Measurements from ENCODE around the gene CMKLR1. TPM values are rescaled to one million over a fixed set of nuclear protein-coding genes. Genes with fewer than 3 reads are reported as not detected.

Gene CMKLR1
- polyA plus RNA-seq, 1 experiment, result 0.10 TPM

DNA sequence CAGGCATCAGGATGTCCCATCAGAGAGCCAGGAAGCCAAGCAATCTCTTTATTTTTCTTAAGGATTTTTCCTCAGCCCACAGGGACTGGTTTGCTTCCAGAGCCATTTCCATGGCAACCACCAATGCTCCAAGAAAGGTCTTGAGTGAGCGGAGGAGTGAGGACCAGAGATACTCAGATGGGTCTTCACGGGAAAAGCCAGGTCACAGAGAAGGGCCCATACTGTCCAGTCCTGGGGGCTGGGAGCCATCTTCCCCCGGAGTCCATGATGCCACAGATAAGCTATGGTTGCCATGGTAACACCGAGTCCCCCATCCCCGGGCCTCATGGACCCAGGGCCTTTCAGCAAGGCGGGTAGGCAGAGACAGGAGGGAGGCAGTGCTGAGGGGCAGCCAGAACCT, 28.6 kb downstream of the CMKLR1 start:
- Histone ChIP-seq H3K27me3 (ENCODE audit: control insufficient read depth, insufficient read depth, low read length) (peaks cover 2% of the 10 kb centered on the region), H3K4me3 (ENCODE audit: low read depth, low read length) (no peak overlapping the region), H3K36me3 (ENCODE audit: control insufficient read depth, insufficient read depth, low read length) (no peaks in the 10 kb centered on the region)
- POLR2A ChIA-PET, result no interaction called here
- no peak for TF ChIP-seq CTCF (IDR thresholded peaks at IDR 0.05; ENCODE audit: insufficient read depth, low read depth, low read length)
- no peak for DNase-seq (ENCODE audit: low read depth)
- CTCF ChIA-PET, result no interaction called here

- no peak for TF ChIP-seq CTCF (IDR thresholded peaks at IDR 0.05; ENCODE audit: insufficient read depth, low read depth, low read length)
- no peak overlapping the region for H3K4me3 ChIP-seq (ENCODE audit: low read depth, low read length)
- H3K36me3 ChIP-seq (ENCODE audit: control insufficient read depth, insufficient read depth, low read length), result no peaks in the 10 kb centered on the region
- ChIA-PET POLR2A (no interaction called here), CTCF (no interaction called here)
- H3K27me3 ChIP-seq (ENCODE audit: control insufficient read depth, insufficient read depth, low read length), result peaks cover 2% of the 10 kb centered on the region
- no peak for DNase-seq (ENCODE audit: low read depth)
These were observed 29.3 kb downstream of the CMKLR1 start for GRCh38 chr12:108309674-108310312.

GRCh38 chr12:108308395-108309085, 30.6 kb downstream of the CMKLR1 start:
- ChIA-PET CTCF (interaction anchor here (0.7 kb wide), 1 partner anchor 17 kb away, joined by 4 read pairs; no protein-coding TSS in a partner anchor), POLR2A (no interaction called here)
- peaks cover 6% of the 10 kb centered on the region for H3K27me3 ChIP-seq (ENCODE audit: control insufficient read depth, insufficient read depth, low read length)
- TF ChIP-seq CTCF (IDR thresholded peaks at IDR 0.05; ENCODE audit: insufficient read depth, low read depth, low read length), result no peak
- DNase-seq (ENCODE audit: low read depth), result no peak
- no peaks in the 10 kb centered on the region for H3K36me3 ChIP-seq (ENCODE audit: control insufficient read depth, insufficient read depth, low read length)
- no peak overlapping the region for H3K4me3 ChIP-seq (ENCODE audit: low read depth, low read length)

GRCh38 chr12:108307006-108307405, 32.1 kb downstream of the CMKLR1 start:
- no peak for DNase-seq (ENCODE audit: low read depth)
- Histone ChIP-seq H3K27me3 (ENCODE audit: control insufficient read depth, insufficient read depth, low read length) (peaks cover 8% of the 10 kb centered on the region), H3K4me3 (ENCODE audit: low read depth, low read length) (no peak overlapping the region), H3K36me3 (ENCODE audit: control insufficient read depth, insufficient read depth, low read length) (no peaks in the 10 kb centered on the region)
- ChIA-PET CTCF (no interaction called here), POLR2A (interaction anchor here (0.7 kb wide), 1 partner anchor 28 kb away, joined by 16 read pairs; no protein-coding TSS in a partner anchor)
- TF ChIP-seq CTCF (IDR thresholded peaks at IDR 0.05; ENCODE audit: insufficient read depth, low read depth, low read length), result no peak

GRCh38 chr12:108306506-108306905, 32.6 kb downstream of the CMKLR1 start:
- no peak for DNase-seq (ENCODE audit: low read depth)
- ChIA-PET CTCF (no interaction called here), POLR2A (interaction anchor here (0.7 kb wide), 1 partner anchor 29 kb away, joined by 16 read pairs; no protein-coding TSS in a partner anchor)
- H3K27me3 ChIP-seq (ENCODE audit: control insufficient read depth, insufficient read depth, low read length), result peaks cover 8% of the 10 kb centered on the region
- no peaks in the 10 kb centered on the region for H3K36me3 ChIP-seq (ENCODE audit: control insufficient read depth, insufficient read depth, low read length)
- H3K4me3 ChIP-seq (ENCODE audit: low read depth, low read length), result no peak overlapping the region
- no peak for TF ChIP-seq CTCF (IDR thresholded peaks at IDR 0.05; ENCODE audit: insufficient read depth, low read depth, low read length)
